K562 (cell line): ENCODE measurements around the gene OSBP2. TPM values are rescaled to one million over a fixed set of nuclear protein-coding genes. Genes with fewer than 3 reads are reported as not detected.

ENCODE experiments used
- BCOR ChIP-seq: fragments of 450-650 bp; IDR thresholded peaks from 2 replicates; pipeline ENCODE4 v1.6.1; 2016
- EP400 ChIP-seq: fragments of 450-650 bp; IDR thresholded peaks from 2 replicates; pipeline ENCODE4 v1.6.1; 2017; ENCODE audit warnings: antibody characterized with exemption, mild to moderate bottlenecking, moderate library complexity
- MTA2 ChIP-seq: fragments of 450-650 bp; IDR thresholded peaks from 2 replicates; pipeline ENCODE4 v1.6.1; 2016; ENCODE audit warnings: low read depth
- PHF21A ChIP-seq: fragments of 450-650 bp; IDR thresholded peaks from 2 replicates; pipeline ENCODE4 v1.6.1; 2017; ENCODE audit warnings: low read depth, borderline replicate concordance
- PURB ChIP-seq: sonication (generic); formaldehyde crosslinking; IDR thresholded peaks from 2 replicates; pipeline ENCODE4 v1.9.0; 2021; ENCODE audit warnings: low read depth, mild to moderate bottlenecking, missing genetic modification reagents
- RBM17 ChIP-seq: fragments of 200-400 bp; formaldehyde crosslinking; IDR thresholded peaks from 2 replicates; pipeline ENCODE4 v1.6.1; 2017; ENCODE audit warnings: low read depth, mild to moderate bottlenecking, low read length, borderline replicate concordance
- SFPQ ChIP-seq: fragments of 200-400 bp; formaldehyde crosslinking; IDR thresholded peaks from 2 replicates; pipeline ENCODE4 v1.6.1; 2017; ENCODE audit warnings: mild to moderate bottlenecking, low read depth, low read length, moderate library complexity
- SLC30A9 ChIP-seq: fragments of 250-450 bp; sonication (Bioruptor Pico); IDR thresholded peaks from 2 replicates; pipeline ENCODE4 v1.8.0; 2022; ENCODE audit warnings: mild to moderate bottlenecking, moderate library complexity
- TRIM28 ChIP-seq: fragments of 450-650 bp; IDR thresholded peaks from 2 replicates; pipeline ENCODE4 v1.6.1; 2017
- XRCC3 ChIP-seq: fragments of 450-650 bp; IDR thresholded peaks from 2 replicates; pipeline ENCODE4 v1.6.1; 2017; ENCODE audit warnings: mild to moderate bottlenecking, moderate library complexity
- ZBTB2 ChIP-seq: fragments of 450-650 bp; IDR thresholded peaks from 2 replicates; pipeline ENCODE4 v1.6.1; 2016; ENCODE audit warnings: antibody characterized with exemption
- ZKSCAN8 ChIP-seq: fragments of 200-800 bp; sonication (Bioruptor generic); IDR thresholded peaks from 2 replicates; pipeline ENCODE4 v1.6.1; 2016; ENCODE audit warnings: missing genetic modification characterization, missing compliant biosample characterization
- ZNF407 ChIP-seq: fragments of 450-650 bp; IDR thresholded peaks from 2 replicates; pipeline ENCODE4 v1.6.1; 2016; ENCODE audit warnings: low read depth
- ZNF511 ChIP-seq: sonication (generic); formaldehyde crosslinking; IDR thresholded peaks from 2 replicates; pipeline ENCODE4 v1.8.0; 2022; ENCODE audit warnings: mild to moderate bottlenecking, missing genetic modification reagents
- ZNF644 ChIP-seq: fragments of 200-800 bp; sonication (Bioruptor generic); IDR thresholded peaks from 2 replicates; pipeline ENCODE4 v1.6.1; 2016; ENCODE audit warnings: low read depth, missing genetic modification characterization, missing compliant biosample characterization
- polyA plus RNA-seq, 8 experiments: library from polyadenylated mRNA; depleted of rRNA in 4 of 8; stranded (reverse) in 5 of 8; unstranded in 3 of 8; fragments of >200 nt; fragmentation: Nextera tagmentation in 2 of 8; fragmentation: Illumina TruSeq in 1 of 8; extraction: Ambion mirVana in 2 of 8; extraction: Trizol in 1 of 8; gene quantifications; 2 replicates each; pipeline versions ENCODE4 v1.2.1 to v1.2.3, GENCODE V29; 2011 to 2014; ENCODE audit warnings: inconsistent platforms in 1 of 8, missing spikeins in 1 of 8
- total RNA-seq, 7 experiments: library from RNA; depleted of rRNA in 6 of 7; stranded (reverse); fragments of >200 nt in 6 of 7; fragmentation: Illumina TruSeq in 2 of 7; extraction: Trizol in 2 of 7; gene quantifications; 2 replicates each; pipeline versions ENCODE4 v1.2.1 to v1.2.3, GENCODE V29; 2011 to 2021; ENCODE audit warnings: low replicate concordance in 1 of 7

OSBP2 gene
- total and polyA plus RNA-seq, 9 of the 15 experiments (the other 6 are each of a cell fraction or from before 2014, with no cell fraction given) = 0.52 to 29.5 (median 21.6) TPM

- TF ChIP-seq ZNF407 (peak; percentile 62; the same call in 1 of the 2 replicates), ZKSCAN8 (no peak), XRCC3 (no peak), EP400 (0 out of 2 replicates have a peak, but pooled peaks have one; percentile 19), BCOR (no peak), ZNF511 (CRISPR knock-in tag) (no peak), RBM17 (no peak), ZBTB2 (peak; percentile 81), SLC30A9 (CRISPR knock-in tag) (no peak), ZNF644 (tag) (no peak), PHF21A (no peak), SFPQ (no peak), MTA2 (no peak), PURB (CRISPR knock-in tag) (no peak), TRIM28 (no peak)
Measured at GRCh38 chr22:30667494-30668385, 26.9 kb upstream of the OSBP2 start, which contains the start of gene DUSP18 (continued).
